ENCODE measurements around the gene CCDC71L.

DNA sequence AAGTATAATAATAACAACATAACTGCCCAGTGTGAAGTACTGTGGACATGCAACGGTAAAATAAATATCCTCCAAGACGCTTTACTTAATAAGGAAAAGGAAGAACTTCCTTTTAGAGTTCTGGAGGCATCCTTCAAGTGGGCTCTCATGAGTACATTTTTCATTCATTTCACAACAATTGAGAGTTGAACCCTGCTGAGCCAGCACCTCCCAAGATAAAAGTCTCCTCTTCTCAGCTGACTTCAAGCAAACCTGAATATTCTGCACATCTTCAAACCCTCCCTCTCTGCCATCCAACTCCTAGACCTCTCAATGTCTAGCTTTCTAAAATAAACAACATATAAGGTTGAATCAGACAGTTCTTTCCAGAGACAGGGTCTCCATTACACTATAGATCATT is 7.5 kb downstream of the CCDC71L start:
- TF ChIP-seq YY1 (IDR thresholded peaks at IDR 0.05; ENCODE audit: insufficient read depth, insufficient read length) (no peak), ZNF274 (IDR thresholded peaks at IDR 0.05; ENCODE audit: low read depth, low read length) (no peak), SUZ12 (IDR thresholded peaks at IDR 0.05; ENCODE audit: extremely low read depth, insufficient read depth, insufficient read length) (no peak)

All from NT2/D1 (cell line).